Measurements from ENCODE around the gene NFIB. TPM values are rescaled to one million over a fixed set of nuclear protein-coding genes. Genes with fewer than 3 reads are reported as not detected.

Gene NFIB
- total and polyA plus RNA-seq, 2 of the 13 experiments (the other 11 are each of a cell fraction or from before 2014, with no cell fraction given) = 0.98 to 4.6 TPM

DNA sequence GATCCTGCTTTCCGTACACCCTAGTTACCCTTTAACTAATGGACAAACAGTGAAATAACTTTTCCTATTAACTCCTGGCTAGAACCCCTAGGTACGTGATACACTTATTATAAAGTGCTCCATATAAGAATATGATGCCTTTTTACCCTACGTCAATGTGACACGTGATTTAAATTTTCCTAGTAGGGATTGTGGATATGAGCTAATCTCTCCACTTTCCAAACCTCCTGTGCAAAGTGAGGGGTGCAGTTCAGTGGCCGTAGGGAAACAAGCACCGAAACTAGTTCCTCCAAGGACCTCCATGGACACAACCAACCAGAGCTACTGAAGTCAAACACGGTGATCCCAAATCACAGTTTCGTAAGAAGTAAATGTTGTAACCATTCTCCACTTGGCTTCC is 19.3 kb downstream of the NFIB start:
- no peaks in the 10 kb centered on the region for H3K27me3 ChIP-seq (ENCODE audit: control insufficient read depth in 1 of 2, insufficient read depth in 2 of 2, low read length in 2 of 2)
- POLR2A ChIA-PET = no interaction called here
- H2AFZ ChIP-seq (ENCODE audit: low read length) = no peak overlapping the region
- ATAC-seq (no peak), DNase-seq (ENCODE audit: low spot score) (no peak), FAIRE-seq (no peak)
- H3K9ac ChIP-seq (ENCODE audit: insufficient read depth, low read depth, low read length) = no peak overlapping the region
- peak overlapping the region; percentile 29 for H3K4me2 ChIP-seq (ENCODE audit: low read depth, low read length)
- no peaks in the 10 kb centered on the region for H4K20me1 ChIP-seq (ENCODE audit: insufficient read depth, low read length)
- CTCF ChIA-PET (ENCODE audit: low intra/inter-chr PET ratio, low total read pairs) = no interaction called here
- no peak for TF ChIP-seq KDM5B (CRISPR knock-in tag; IDR thresholded peaks at IDR 0.05; ENCODE audit: borderline replicate concordance)
- no peak for TF ChIP-seq KDM4B (CRISPR knock-in tag; IDR thresholded peaks at IDR 0.05)
- no peak for TF ChIP-seq ZNF510 (CRISPR knock-in tag; IDR thresholded peaks at IDR 0.05; ENCODE audit: low read depth)
- no peak for TF ChIP-seq ZNF17 (CRISPR knock-in tag; IDR thresholded peaks at IDR 0.05)
- TF ChIP-seq ZNF274 (CRISPR knock-in tag; IDR thresholded peaks at IDR 0.05) = no peak
- TF ChIP-seq ZMAT3 (CRISPR knock-in tag; conservative IDR thresholded peaks at IDR 0.05) = no peak
- whole genome bisulfite sequencing (ENCODE audit: low lambda C conversion rate) = 51% methylated on average over 8 of the region's 8 CpGs
- no peaks in the 10 kb centered on the region for H3K79me2 ChIP-seq (ENCODE audit: insufficient read depth, low read length)
- in situ Hi-C loops (cut with HindIII; ENCODE audit: extremely low pct_ligation_motif_present, low pct_unique_long_range_greater_than_20kb) (loop anchor here (10.0 to 25.0 kb wide), 2 partner anchors 60 to 93 kb away; no protein-coding TSS in a partner anchor), intact Hi-C loops (cut with micrococcal nuclease; ENCODE audit: unreplicated experiment) (no loop called here)
- H3K4me3 ChIP-seq (replicated peaks in 1 of 3; ENCODE audit: insufficient read depth in 1 of 3, low read depth in 2 of 3, low read length in 3 of 3) = no peak overlapping the region
- no TSS peak for BruUV-seq (replicated peaks)
- no peaks in the 10 kb centered on the region for H3K36me3 ChIP-seq (replicated peaks in 1 of 2; ENCODE audit: control insufficient read depth in 1 of 2, insufficient read depth in 2 of 2, low read length in 2 of 2)
- peaks cover 34% of the 10 kb centered on the region for H3K4me1 ChIP-seq (ENCODE audit: insufficient read depth, low read length)
- H3K27ac ChIP-seq (ENCODE audit: extremely low read length, insufficient read depth, low read length) = no peak overlapping the region
- no peaks in the 10 kb centered on the region for H3K9me3 ChIP-seq (ENCODE audit: low read length)

DNA sequence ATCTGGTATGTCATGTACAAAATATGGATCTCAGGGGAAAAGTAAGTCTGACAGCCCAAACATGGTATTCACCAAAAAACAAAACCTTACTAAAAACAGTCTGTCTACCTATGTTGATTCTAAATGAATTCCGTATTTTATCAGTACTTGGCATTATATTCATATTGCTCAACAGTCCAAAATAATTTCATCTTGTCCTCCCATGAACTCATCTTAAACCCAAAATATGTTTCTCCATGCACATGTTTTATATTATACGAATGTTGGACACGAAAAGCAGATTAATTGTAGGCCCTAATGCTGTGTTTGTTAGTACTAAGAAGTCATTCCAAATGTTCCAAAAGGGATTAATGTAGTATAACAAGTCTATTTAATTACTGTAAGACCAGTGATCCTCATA is 20.1 kb downstream of the NFIB start:
- H3K4me1 ChIP-seq (ENCODE audit: insufficient read depth, low read length) = peaks cover 32% of the 10 kb centered on the region

More for the DNA sequence above, 20.1 kb downstream of the NFIB start:
- H3K27me3 ChIP-seq (ENCODE audit: control insufficient read depth in 1 of 2, insufficient read depth in 2 of 2, low read length in 2 of 2) = no peaks in the 10 kb centered on the region
- H3K9me3 ChIP-seq (ENCODE audit: low read length) = no peaks in the 10 kb centered on the region
- ATAC-seq (no peak), DNase-seq (ENCODE audit: low spot score) (no peak), FAIRE-seq (no peak)
- WGBS (ENCODE audit: low lambda C conversion rate) = 47% methylated on average over 3 of the region's 3 CpGs
- intact Hi-C loops (cut with micrococcal nuclease; ENCODE audit: unreplicated experiment) = no loop called here
- no peak overlapping the region for H3K27ac ChIP-seq (ENCODE audit: extremely low read length, insufficient read depth, low read length)
- ChIA-PET POLR2A (no interaction called here), CTCF (ENCODE audit: low intra/inter-chr PET ratio, low total read pairs) (no interaction called here)
- no peak overlapping the region for H3K4me2 ChIP-seq (ENCODE audit: low read depth, low read length)
- H4K20me1 ChIP-seq (ENCODE audit: insufficient read depth, low read length) = no peaks in the 10 kb centered on the region
- no peak overlapping the region for H2AFZ ChIP-seq (ENCODE audit: low read length)
- no peaks in the 10 kb centered on the region for H3K36me3 ChIP-seq (replicated peaks in 1 of 2; ENCODE audit: control insufficient read depth in 1 of 2, insufficient read depth in 2 of 2, low read length in 2 of 2)
- H3K9ac ChIP-seq (ENCODE audit: insufficient read depth, low read depth, low read length) = no peak overlapping the region
- H3K79me2 ChIP-seq (ENCODE audit: insufficient read depth, low read length) = no peaks in the 10 kb centered on the region
- BruUV-seq (replicated peaks) = no TSS peak
- in situ Hi-C loops (cut with HindIII; ENCODE audit: extremely low pct_ligation_motif_present, low pct_unique_long_range_greater_than_20kb) = loop anchor here (10.0 to 25.0 kb wide), 2 partner anchors 59 to 94 kb away; no protein-coding TSS in a partner anchor
- TF ChIP-seq ZNF335 (CRISPR knock-in tag; IDR thresholded peaks at IDR 0.05) (no peak), TBX3 (IDR thresholded peaks at IDR 0.05; ENCODE audit: borderline replicate concordance) (no peak), ARID2 (CRISPR knock-in tag; IDR thresholded peaks at IDR 0.05; ENCODE audit: borderline replicate concordance) (no peak), ZSCAN12 (CRISPR knock-in tag; IDR thresholded peaks at IDR 0.05) (no peak), SMYD3 (CRISPR knock-in tag; IDR thresholded peaks at IDR 0.05) (no peak), KDM1A (CRISPR knock-in tag; IDR thresholded peaks at IDR 0.05) (no peak), FOXC1 (CRISPR knock-in tag; IDR thresholded peaks at IDR 0.05; ENCODE audit: borderline replicate concordance) (no peak), IKZF1 (IDR thresholded peaks at IDR 0.05) (no peak)
- no peak overlapping the region for H3K4me3 ChIP-seq (replicated peaks in 1 of 3; ENCODE audit: insufficient read depth in 1 of 3, low read depth in 2 of 3, low read length in 3 of 3)

Measured in HepG2 (cell line).